GM23338 (cell line): ENCODE data around the gene FNIP2.

Experiments
- CREB1 ChIP-seq: fragments of 250-450 bp; sonication (Bioruptor Pico); IDR thresholded peaks from 2 replicates; pipeline ENCODE4 v1.5.0; 2020; ENCODE audit warnings: low read depth, mild to moderate bottlenecking, moderate library complexity
- EZH2 ChIP-seq: fragments of 200-600 bp; sonication (generic); IDR thresholded peaks from one replicate; pipeline ENCODE4 v1.8.0; 2017; ENCODE audit warnings: antibody characterized with exemption, mild to moderate bottlenecking, low read depth; ENCODE audit not compliant: unreplicated experiment
- EZH2phosphoT487 ChIP-seq: fragments of 200-600 bp; sonication (generic); IDR thresholded peaks from one replicate; pipeline ENCODE4 v1.8.1; 2018; ENCODE audit warnings: antibody characterized with exemption; ENCODE audit not compliant: unreplicated experiment
- JUNB ChIP-seq: IDR thresholded peaks from one replicate; pipeline ENCODE4 v1.6.1; 2016; ENCODE audit warnings: antibody characterized with exemption; ENCODE audit not compliant: unreplicated experiment
- NANOG ChIP-seq: IDR thresholded peaks from 2 replicates; pipeline ENCODE4 v1.6.1; 2016; ENCODE audit warnings: antibody characterized with exemption, borderline replicate concordance
- POLR2AphosphoS5 ChIP-seq: IDR thresholded peaks from 2 replicates; pipeline ENCODE4 v1.6.1; 2016; ENCODE audit warnings: antibody characterized with exemption, low read depth
- STAT1 ChIP-seq: IDR thresholded peaks from one replicate; pipeline ENCODE4 v1.6.1; 2016; ENCODE audit warnings: antibody characterized with exemption; ENCODE audit not compliant: unreplicated experiment
- ZNF114 ChIP-seq: fragments of 250-450 bp; sonication (Bioruptor Pico); IDR thresholded peaks from 2 replicates; pipeline ENCODE4 v1.5.0; 2020; ENCODE audit warnings: mild to moderate bottlenecking, moderate library complexity
- ZNF331 ChIP-seq: fragments of 250-450 bp; sonication (Bioruptor Pico); IDR thresholded peaks from 2 replicates; pipeline ENCODE4 v1.5.0; 2020; ENCODE audit warnings: low read depth, mild to moderate bottlenecking, moderate library complexity
- TF ChIP-seq, protein P1 (sequence below), 2 experiments: fragments of 200-600 bp in 1 of 2; sonication (generic) in 1 of 2; conservative IDR thresholded peaks; 2 replicates each; pipeline versions ENCODE4 v1.5.1 to v1.6.1; 2016 to 2017; ENCODE audit warnings: antibody characterized with exemption in 2 of 2, low read depth in 2 of 2, mild to moderate bottlenecking in 2 of 2, moderate library complexity in 1 of 2
- TF ChIP-seq, protein P2 (sequence below): IDR thresholded peaks from 2 replicates; pipeline ENCODE4 v1.6.1; 2016; ENCODE audit warnings: antibody characterized with exemption
- TF ChIP-seq, protein P3 (sequence below): IDR thresholded peaks from one replicate; pipeline ENCODE4 v1.6.1; 2018; ENCODE audit warnings: antibody characterized with exemption; ENCODE audit not compliant: unreplicated experiment
- TF ChIP-seq, protein P4 (sequence below): fragments of 250-450 bp; sonication (Bioruptor Pico); IDR thresholded peaks from 2 replicates; pipeline ENCODE4 v1.5.0; 2020; ENCODE audit warnings: mild to moderate bottlenecking, moderate library complexity

DNA sequence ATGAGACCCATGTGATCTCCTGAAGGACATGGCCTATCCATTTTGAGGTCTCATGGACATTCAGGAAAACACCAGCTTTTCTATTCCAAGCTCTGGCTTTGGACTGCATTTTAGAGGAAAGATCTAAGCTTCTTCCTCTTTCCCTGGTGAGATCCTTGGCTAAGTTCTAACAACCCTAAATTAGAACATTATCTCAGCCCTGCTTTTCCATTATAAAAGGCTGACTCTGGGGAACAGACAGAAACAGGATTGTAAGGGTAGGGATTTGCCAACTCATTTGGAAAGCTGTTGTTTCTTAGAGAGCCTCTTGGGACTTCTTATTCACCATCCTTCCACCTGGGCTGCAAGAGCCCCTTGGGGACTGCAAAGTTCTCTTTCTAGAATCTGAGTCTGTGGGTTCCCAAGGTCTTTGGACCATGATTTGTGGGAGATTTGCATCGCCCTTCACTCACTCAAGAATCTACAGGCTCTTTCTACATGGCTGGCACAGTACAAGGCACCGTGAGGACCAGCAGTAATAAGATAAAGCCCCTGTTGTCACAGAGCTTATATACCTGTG lies 146.9 kb downstream of the FNIP2 start:
- TF ChIP-seq EZH2phosphoT487 (no peak), CREB1 (CRISPR knock-in tag) (no peak), ZNF114 (no peak), EZH2 (no peak), POLR2AphosphoS5 (no peak), STAT1 (no peak), JUNB (no peak), ZNF331 (CRISPR knock-in tag) (no peak), NANOG (no peak)
- TF ChIP-seq, protein P1, sequence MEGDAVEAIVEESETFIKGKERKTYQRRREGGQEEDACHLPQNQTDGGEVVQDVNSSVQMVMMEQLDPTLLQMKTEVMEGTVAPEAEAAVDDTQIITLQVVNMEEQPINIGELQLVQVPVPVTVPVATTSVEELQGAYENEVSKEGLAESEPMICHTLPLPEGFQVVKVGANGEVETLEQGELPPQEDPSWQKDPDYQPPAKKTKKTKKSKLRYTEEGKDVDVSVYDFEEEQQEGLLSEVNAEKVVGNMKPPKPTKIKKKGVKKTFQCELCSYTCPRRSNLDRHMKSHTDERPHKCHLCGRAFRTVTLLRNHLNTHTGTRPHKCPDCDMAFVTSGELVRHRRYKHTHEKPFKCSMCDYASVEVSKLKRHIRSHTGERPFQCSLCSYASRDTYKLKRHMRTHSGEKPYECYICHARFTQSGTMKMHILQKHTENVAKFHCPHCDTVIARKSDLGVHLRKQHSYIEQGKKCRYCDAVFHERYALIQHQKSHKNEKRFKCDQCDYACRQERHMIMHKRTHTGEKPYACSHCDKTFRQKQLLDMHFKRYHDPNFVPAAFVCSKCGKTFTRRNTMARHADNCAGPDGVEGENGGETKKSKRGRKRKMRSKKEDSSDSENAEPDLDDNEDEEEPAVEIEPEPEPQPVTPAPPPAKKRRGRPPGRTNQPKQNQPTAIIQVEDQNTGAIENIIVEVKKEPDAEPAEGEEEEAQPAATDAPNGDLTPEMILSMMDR (conservative IDR thresholded peaks at IDR 0.05; ENCODE audit: low read depth in 2 of 2) = no peak
- TF ChIP-seq, protein P2, sequence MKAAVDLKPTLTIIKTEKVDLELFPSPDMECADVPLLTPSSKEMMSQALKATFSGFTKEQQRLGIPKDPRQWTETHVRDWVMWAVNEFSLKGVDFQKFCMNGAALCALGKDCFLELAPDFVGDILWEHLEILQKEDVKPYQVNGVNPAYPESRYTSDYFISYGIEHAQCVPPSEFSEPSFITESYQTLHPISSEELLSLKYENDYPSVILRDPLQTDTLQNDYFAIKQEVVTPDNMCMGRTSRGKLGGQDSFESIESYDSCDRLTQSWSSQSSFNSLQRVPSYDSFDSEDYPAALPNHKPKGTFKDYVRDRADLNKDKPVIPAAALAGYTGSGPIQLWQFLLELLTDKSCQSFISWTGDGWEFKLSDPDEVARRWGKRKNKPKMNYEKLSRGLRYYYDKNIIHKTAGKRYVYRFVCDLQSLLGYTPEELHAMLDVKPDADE = no peak
- TF ChIP-seq, protein P3, sequence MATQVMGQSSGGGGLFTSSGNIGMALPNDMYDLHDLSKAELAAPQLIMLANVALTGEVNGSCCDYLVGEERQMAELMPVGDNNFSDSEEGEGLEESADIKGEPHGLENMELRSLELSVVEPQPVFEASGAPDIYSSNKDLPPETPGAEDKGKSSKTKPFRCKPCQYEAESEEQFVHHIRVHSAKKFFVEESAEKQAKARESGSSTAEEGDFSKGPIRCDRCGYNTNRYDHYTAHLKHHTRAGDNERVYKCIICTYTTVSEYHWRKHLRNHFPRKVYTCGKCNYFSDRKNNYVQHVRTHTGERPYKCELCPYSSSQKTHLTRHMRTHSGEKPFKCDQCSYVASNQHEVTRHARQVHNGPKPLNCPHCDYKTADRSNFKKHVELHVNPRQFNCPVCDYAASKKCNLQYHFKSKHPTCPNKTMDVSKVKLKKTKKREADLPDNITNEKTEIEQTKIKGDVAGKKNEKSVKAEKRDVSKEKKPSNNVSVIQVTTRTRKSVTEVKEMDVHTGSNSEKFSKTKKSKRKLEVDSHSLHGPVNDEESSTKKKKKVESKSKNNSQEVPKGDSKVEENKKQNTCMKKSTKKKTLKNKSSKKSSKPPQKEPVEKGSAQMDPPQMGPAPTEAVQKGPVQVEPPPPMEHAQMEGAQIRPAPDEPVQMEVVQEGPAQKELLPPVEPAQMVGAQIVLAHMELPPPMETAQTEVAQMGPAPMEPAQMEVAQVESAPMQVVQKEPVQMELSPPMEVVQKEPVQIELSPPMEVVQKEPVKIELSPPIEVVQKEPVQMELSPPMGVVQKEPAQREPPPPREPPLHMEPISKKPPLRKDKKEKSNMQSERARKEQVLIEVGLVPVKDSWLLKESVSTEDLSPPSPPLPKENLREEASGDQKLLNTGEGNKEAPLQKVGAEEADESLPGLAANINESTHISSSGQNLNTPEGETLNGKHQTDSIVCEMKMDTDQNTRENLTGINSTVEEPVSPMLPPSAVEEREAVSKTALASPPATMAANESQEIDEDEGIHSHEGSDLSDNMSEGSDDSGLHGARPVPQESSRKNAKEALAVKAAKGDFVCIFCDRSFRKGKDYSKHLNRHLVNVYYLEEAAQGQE = no peak
- TF ChIP-seq, protein P4, sequence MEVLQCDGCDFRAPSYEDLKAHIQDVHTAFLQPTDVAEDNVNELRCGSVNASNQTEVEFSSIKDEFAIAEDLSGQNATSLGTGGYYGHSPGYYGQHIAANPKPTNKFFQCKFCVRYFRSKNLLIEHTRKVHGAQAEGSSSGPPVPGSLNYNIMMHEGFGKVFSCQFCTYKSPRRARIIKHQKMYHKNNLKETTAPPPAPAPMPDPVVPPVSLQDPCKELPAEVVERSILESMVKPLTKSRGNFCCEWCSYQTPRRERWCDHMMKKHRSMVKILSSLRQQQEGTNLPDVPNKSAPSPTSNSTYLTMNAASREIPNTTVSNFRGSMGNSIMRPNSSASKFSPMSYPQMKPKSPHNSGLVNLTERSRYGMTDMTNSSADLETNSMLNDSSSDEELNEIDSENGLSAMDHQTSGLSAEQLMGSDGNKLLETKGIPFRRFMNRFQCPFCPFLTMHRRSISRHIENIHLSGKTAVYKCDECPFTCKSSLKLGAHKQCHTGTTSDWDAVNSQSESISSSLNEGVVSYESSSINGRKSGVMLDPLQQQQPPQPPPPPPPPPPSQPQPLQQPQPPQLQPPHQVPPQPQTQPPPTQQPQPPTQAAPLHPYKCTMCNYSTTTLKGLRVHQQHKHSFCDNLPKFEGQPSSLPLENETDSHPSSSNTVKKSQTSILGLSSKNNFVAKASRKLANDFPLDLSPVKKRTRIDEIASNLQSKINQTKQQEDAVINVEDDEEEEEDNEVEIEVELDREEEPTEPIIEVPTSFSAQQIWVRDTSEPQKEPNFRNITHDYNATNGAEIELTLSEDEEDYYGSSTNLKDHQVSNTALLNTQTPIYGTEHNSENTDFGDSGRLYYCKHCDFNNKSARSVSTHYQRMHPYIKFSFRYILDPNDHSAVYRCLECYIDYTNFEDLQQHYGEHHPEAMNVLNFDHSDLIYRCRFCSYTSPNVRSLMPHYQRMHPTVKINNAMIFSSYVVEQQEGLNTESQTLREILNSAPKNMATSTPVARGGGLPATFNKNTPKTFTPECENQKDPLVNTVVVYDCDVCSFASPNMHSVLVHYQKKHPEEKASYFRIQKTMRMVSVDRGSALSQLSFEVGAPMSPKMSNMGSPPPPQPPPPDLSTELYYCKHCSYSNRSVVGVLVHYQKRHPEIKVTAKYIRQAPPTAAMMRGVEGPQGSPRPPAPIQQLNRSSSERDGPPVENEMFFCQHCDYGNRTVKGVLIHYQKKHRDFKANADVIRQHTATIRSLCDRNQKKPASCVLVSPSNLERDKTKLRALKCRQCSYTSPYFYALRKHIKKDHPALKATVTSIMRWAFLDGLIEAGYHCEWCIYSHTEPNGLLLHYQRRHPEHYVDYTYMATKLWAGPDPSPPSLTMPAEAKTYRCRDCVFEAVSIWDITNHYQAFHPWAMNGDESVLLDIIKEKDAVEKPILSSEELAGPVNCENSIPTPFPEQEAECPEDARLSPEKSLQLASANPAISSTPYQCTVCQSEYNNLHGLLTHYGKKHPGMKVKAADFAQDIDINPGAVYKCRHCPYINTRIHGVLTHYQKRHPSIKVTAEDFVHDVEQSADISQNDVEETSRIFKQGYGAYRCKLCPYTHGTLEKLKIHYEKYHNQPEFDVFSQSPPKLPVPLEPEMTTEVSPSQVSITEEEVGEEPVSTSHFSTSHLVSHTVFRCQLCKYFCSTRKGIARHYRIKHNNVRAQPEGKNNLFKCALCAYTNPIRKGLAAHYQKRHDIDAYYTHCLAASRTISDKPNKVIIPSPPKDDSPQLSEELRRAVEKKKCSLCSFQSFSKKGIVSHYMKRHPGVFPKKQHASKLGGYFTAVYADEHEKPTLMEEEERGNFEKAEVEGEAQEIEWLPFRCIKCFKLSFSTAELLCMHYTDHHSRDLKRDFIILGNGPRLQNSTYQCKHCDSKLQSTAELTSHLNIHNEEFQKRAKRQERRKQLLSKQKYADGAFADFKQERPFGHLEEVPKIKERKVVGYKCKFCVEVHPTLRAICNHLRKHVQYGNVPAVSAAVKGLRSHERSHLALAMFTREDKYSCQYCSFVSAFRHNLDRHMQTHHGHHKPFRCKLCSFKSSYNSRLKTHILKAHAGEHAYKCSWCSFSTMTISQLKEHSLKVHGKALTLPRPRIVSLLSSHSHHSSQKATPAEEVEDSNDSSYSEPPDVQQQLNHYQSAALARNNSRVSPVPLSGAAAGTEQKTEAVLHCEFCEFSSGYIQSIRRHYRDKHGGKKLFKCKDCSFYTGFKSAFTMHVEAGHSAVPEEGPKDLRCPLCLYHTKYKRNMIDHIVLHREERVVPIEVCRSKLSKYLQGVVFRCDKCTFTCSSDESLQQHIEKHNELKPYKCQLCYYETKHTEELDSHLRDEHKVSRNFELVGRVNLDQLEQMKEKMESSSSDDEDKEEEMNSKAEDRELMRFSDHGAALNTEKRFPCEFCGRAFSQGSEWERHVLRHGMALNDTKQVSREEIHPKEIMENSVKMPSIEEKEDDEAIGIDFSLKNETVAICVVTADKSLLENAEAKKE (CRISPR knock-in tag) = no peak
